ENCODE results near the gene PICALM. TPM values are rescaled to one million over a fixed set of nuclear protein-coding genes. Genes with fewer than 3 reads are reported as not detected.
A peak's percentile ranks its signal among the peaks of the same experiment; 100 is the strongest.

PICALM gene
- polyA plus RNA-seq, 2 of the 4 experiments (the other 2 are of a cell fraction) = 113 to 195 TPM

GRCh38 chr11:86066657-86067008 is 2.3 kb downstream of the PICALM start:
- POLR2A ChIA-PET = interaction anchor here (1.1 to 3.5 kb wide), 2 partner anchors 35 to 127 kb away, joined by 3 to 28 read pairs; no protein-coding TSS in a partner anchor

DNA sequence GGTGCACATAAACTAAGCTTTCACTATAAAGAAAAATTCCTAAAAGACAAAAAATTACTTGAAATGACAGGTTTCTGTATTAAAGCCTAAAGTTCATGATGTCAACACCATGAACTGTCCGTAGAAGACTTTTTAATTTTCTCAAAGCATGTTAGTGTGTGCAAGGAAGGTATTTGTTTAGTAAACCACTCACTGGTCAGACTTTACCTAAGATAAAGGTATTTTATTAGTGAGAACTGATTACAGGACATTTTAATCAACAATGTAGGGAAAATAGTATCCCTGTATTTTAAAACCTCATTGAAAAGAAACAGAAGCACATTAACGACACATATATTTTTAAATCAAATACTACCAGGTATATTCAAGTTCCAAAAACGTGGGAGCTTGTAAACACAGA is 2.9 kb downstream of the PICALM start:
- H3K4me2 ChIP-seq = peak overlapping the region; percentile 86
- POLR2A ChIA-PET = no interaction called here
- no peak for FAIRE-seq
- CTCF ChIA-PET = interaction anchor here (1.5 to 1.8 kb wide), 3 partner anchors 12 to 211 kb away, joined by 4 read pairs; partner anchors contain the start of gene CCDC83
- WGBS (ENCODE audit: missing lambda C conversion rate) = 32% methylated on average over 3 of the region's 3 CpGs
- peak overlapping the region; percentile 81 for H3K4me3 ChIP-seq
- TF ChIP-seq CHD2 (IDR thresholded peaks at IDR 0.05; ENCODE audit: low read length, partially characterized antibody) (no peak), ZSCAN20 (CRISPR knock-in tag; IDR thresholded peaks at IDR 0.05) (no peak), CHD4 (IDR thresholded peaks at IDR 0.05; ENCODE audit: borderline replicate concordance) (no peak), MAX (IDR thresholded peaks at IDR 0.05) (no peak)
- TF ChIP-seq, protein P1, sequence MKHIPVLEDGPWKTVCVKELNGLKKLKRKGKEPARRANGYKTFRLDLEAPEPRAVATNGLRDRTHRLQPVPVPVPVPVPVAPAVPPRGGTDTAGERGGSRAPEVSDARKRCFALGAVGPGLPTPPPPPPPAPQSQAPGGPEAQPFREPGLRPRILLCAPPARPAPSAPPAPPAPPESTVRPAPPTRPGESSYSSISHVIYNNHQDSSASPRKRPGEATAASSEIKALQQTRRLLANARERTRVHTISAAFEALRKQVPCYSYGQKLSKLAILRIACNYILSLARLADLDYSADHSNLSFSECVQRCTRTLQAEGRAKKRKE (CRISPR knock-in tag; IDR thresholded peaks at IDR 0.05; ENCODE audit: low read depth) = no peak
- H3K9me3 ChIP-seq = no peaks in the 10 kb centered on the region
- H3K4me1 ChIP-seq = peaks cover 50% of the 10 kb centered on the region
- DNase-seq (ENCODE audit: low read depth in 1 of 2, low spot score in 1 of 2) = no peak
- no peak overlapping the region for H3K27ac ChIP-seq
- no peak for ATAC-seq

More at GRCh38 chr11:86066657-86067008, 2.3 kb downstream of the PICALM start:
- no peak for TF ChIP-seq KDM1A (IDR thresholded peaks at IDR 0.05; ENCODE audit: low read depth)
- ATAC-seq (no peak), DNase-seq (ENCODE audit: low read depth in 1 of 2, low spot score in 1 of 2) (no peak), FAIRE-seq (no peak)
- H3K4me3 ChIP-seq = peak overlapping the region; percentile 81
- H3K27ac ChIP-seq = peak overlapping the region; percentile 91 to 98; a peak in 4 of 6 replicates
- no peaks in the 10 kb centered on the region for H3K9me3 ChIP-seq
- peak overlapping the region; percentile 86 for H3K4me2 ChIP-seq
- CTCF ChIA-PET = interaction anchor here (1.3 to 3.8 kb wide), 6 partner anchors 11 to 212 kb away, joined by 4 to 21 read pairs (median 4); partner anchors contain the start of gene CCDC83
- peaks cover 50% of the 10 kb centered on the region for H3K4me1 ChIP-seq
- WGBS (ENCODE audit: missing lambda C conversion rate) = 10% methylated on average over 5 of the region's 5 CpGs

GRCh38 chr11:86064220-86064803 is 4.6 kb downstream of the PICALM start:
- ChIA-PET POLR2A (no interaction called here), CTCF (interaction anchor here (1.0 kb wide), 1 partner anchor 209 kb away, joined by 4 read pairs; the partner anchor contains the start of gene CCDC83)
- 47% methylated on average over 5 of the region's 5 CpGs for WGBS (ENCODE audit: missing lambda C conversion rate)
- FAIRE-seq (no peak), DNase-seq (ENCODE audit: low read depth in 1 of 2, low spot score in 1 of 2) (no peak), ATAC-seq (no peak)
- Histone ChIP-seq H3K4me2 (peak overlapping the region; percentile 86), H3K27ac (peak overlapping the region in 1 of 2 experiments; percentile 31; a peak in 2 of 6 replicates), H3K4me1 (peaks cover 39% of the 10 kb centered on the region), H3K4me3 (no peak overlapping the region), H3K9me3 (no peaks in the 10 kb centered on the region)
- TF ChIP-seq HEYL (CRISPR knock-in tag; IDR thresholded peaks at IDR 0.05) (no peak), TFCP2L1 (CRISPR knock-in tag; IDR thresholded peaks at IDR 0.05) (no peak), HOXB13 (CRISPR knock-in tag; IDR thresholded peaks at IDR 0.05; ENCODE audit: low read depth) (no peak), PBX3 (IDR thresholded peaks at IDR 0.05) (no peak), MAX (IDR thresholded peaks at IDR 0.05) (no peak), FOSL2 (IDR thresholded peaks at IDR 0.05) (no peak), FOSL2 (CRISPR knock-in tag; IDR thresholded peaks at IDR 0.05) (peak; percentile 48), USF2 (IDR thresholded peaks at IDR 0.05) (no peak)
- TF ChIP-seq, protein P2, sequence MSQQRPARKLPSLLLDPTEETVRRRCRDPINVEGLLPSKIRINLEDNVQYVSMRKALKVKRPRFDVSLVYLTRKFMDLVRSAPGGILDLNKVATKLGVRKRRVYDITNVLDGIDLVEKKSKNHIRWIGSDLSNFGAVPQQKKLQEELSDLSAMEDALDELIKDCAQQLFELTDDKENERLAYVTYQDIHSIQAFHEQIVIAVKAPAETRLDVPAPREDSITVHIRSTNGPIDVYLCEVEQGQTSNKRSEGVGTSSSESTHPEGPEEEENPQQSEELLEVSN (IDR thresholded peaks at IDR 0.05; ENCODE audit: borderline replicate concordance, low read depth) = no peak
- TF ChIP-seq, protein P3, sequence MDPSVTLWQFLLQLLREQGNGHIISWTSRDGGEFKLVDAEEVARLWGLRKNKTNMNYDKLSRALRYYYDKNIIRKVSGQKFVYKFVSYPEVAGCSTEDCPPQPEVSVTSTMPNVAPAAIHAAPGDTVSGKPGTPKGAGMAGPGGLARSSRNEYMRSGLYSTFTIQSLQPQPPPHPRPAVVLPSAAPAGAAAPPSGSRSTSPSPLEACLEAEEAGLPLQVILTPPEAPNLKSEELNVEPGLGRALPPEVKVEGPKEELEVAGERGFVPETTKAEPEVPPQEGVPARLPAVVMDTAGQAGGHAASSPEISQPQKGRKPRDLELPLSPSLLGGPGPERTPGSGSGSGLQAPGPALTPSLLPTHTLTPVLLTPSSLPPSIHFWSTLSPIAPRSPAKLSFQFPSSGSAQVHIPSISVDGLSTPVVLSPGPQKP (IDR thresholded peaks at IDR 0.05; ENCODE audit: low read depth, low read length) = no peak

All from A549 (cell line).